GM10248 (cell line): ENCODE measurements around the gene ACBD4.
A peak's percentile ranks its signal among the peaks of the same experiment; 100 is the strongest.

Experiments
- CTCF ChIA-PET: fragments of 300-600 bp; sonication (Branson Sonifier 250); formaldehyde crosslinking; extraction: SDS; loops from one replicate; lab custom pipeline; 2021; ENCODE audit warnings: antibody characterized with exemption; lab: Yijun Ruan, JAX
- POLR2A ChIA-PET: fragments of 350-650 bp; sonication (Branson Sonifier 250); formaldehyde crosslinking; extraction: SDS; loops from one replicate; lab custom pipeline; 2020; ENCODE audit warnings: antibody characterized with exemption; lab: Yijun Ruan, JAX
- DNase-seq: peaks from one replicate; pipeline ENCODE4 v3.0.0; 2012; ENCODE audit errors: extremely low spot score
- TF ChIP-seq, protein P1 (sequence below): IDR thresholded peaks from 2 replicates; pipeline ENCODE4 v1.5.1; 2012; ENCODE audit warnings: mild to moderate bottlenecking, low read depth; ENCODE audit errors: extremely low read depth, missing control alignments, control extremely low read depth

Gene ACBD4

GRCh38 chr17:45090711-45091110 lies 44.8 kb upstream of the ACBD4 start:
- POLR2A ChIA-PET: no interaction called here
- CTCF ChIA-PET: interaction anchor here (3.2 kb wide), 1 partner anchor 8 kb away, joined by 17 read pairs; no protein-coding TSS in a partner anchor
- DNase-seq: no peak
- TF ChIP-seq, protein P1, sequence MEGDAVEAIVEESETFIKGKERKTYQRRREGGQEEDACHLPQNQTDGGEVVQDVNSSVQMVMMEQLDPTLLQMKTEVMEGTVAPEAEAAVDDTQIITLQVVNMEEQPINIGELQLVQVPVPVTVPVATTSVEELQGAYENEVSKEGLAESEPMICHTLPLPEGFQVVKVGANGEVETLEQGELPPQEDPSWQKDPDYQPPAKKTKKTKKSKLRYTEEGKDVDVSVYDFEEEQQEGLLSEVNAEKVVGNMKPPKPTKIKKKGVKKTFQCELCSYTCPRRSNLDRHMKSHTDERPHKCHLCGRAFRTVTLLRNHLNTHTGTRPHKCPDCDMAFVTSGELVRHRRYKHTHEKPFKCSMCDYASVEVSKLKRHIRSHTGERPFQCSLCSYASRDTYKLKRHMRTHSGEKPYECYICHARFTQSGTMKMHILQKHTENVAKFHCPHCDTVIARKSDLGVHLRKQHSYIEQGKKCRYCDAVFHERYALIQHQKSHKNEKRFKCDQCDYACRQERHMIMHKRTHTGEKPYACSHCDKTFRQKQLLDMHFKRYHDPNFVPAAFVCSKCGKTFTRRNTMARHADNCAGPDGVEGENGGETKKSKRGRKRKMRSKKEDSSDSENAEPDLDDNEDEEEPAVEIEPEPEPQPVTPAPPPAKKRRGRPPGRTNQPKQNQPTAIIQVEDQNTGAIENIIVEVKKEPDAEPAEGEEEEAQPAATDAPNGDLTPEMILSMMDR: no peak

GRCh38 chr17:45091778-45092425 lies 43.6 kb upstream of the ACBD4 start:
- POLR2A ChIA-PET: interaction anchor here (0.7 kb wide), 1 partner anchor 41 kb away, joined by 4 read pairs; no protein-coding TSS in a partner anchor
- TF ChIP-seq, protein P1: no peak
- DNase-seq: no peak
- CTCF ChIA-PET: interaction anchor here (0.7 kb wide), 1 partner anchor 316 kb away, joined by 3 read pairs; no protein-coding TSS in a partner anchor

GRCh38 chr17:45092911-45093430 lies 42.5 kb upstream of the ACBD4 start:
- POLR2A ChIA-PET: no interaction called here
- CTCF ChIA-PET: interaction anchor here (0.7 kb wide), 1 partner anchor 19 kb away, joined by 3 read pairs; no protein-coding TSS in a partner anchor
- no peak for DNase-seq
- TF ChIP-seq, protein P1: no peak

DNA sequence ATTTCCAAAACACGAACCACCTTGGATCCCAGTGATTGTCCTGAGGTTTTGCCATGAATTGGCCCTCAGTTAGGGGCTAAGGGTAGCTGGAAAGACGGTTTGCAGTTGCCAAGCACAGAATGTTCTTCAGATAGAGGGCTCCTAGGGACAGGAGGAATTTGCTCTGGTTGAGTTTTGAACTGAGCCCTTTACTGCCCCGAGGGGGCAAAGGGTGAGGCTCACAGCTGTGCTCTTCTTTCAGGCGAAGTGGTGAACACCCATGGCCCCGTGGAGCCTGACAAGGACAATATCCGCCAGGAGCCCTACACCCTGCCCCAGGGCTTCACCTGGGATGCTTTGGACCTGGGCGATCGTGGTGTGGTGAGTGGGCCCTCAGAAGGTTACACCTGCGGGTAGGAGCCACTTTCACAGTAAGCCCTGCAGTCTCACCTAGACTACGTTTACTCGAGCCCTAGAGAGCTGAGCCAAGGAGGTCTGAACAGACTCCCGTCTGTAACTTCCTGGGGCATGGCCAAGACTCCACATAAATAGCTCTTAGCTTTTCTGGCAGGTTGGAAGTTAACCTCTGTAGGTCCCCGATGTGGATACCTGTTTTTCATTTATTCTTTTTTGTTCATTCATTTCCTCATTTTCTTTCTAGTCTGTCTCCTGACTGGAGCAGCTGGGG lies 41.9 kb upstream of the ACBD4 start:
- no peak for DNase-seq
- ChIA-PET POLR2A (no interaction called here), CTCF (interaction anchor here (0.7 to 1.0 kb wide), 3 partner anchors 18 to 182 kb away, joined by 3 to 4 read pairs (median 3); no protein-coding TSS in a partner anchor)
- TF ChIP-seq, protein P1: no peak

- TF ChIP-seq, protein P1: peak; percentile 37
- POLR2A ChIA-PET: no interaction called here
- CTCF ChIA-PET: interaction anchor here (1.0 to 5.2 kb wide), 8 partner anchors 10 to 232 kb away, joined by 3 to 30 read pairs (median 4); no protein-coding TSS in a partner anchor
- no peak for DNase-seq
Measured at GRCh38 chr17:45096141-45096540, 39.3 kb upstream of the ACBD4 start.

GRCh38 chr17:45096926-45097325 lies 38.6 kb upstream of the ACBD4 start:
- CTCF ChIA-PET: interaction anchor here (1.0 to 5.2 kb wide), 7 partner anchors 9 to 232 kb away, joined by 3 to 30 read pairs (median 5); no protein-coding TSS in a partner anchor
- TF ChIP-seq, protein P1: no peak
- no peak for DNase-seq
- POLR2A ChIA-PET: no interaction called here
